ENCODE results near the gene DIDO1. TPM values are rescaled to one million over a fixed set of nuclear protein-coding genes. Genes with fewer than 3 reads are reported as not detected.
A peak's percentile ranks its signal among the peaks of the same experiment; 100 is the strongest.

The DIDO1 gene
- total RNA-seq, 4 donors from 2014 or later = 49.5 to 75.8 (median 66.5) TPM

DNA sequence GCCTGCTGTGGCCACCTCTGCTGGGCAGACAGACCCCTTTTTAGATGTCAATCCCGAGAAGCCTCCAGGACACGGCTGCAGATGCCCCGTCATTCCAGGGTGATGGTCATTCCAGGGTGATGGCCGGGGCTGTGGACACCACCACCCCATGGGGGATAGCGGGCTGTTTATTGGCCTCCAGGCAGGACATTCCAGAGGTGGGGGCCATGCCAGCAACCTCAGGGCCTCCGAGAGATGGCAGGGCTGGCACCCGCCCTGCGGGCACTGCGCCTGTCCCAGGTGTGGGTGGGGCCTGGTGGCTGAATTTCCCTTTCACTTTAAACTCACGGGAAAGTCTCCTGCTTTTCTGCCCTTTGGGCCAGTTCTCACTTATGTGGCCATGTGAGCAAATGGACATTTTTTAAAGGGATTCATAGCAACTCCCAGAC, 94.9 kb downstream of the DIDO1 start:
- WGBS, 2 donors (ENCODE audit: low coverage in 1 of 2) = no CpG with 5 or more reads among the region's 10 CpGs
- Histone ChIP-seq H3K36me3 (peaks cover 0 to 6% of the 10 kb centered on the region in 2 donors), H3K4me1 (peaks cover 0 to 25% (median 9%) of the 10 kb centered on the region in 3 donors), H3K9me3 (no peaks in the 10 kb centered on the region), H3K27me3 (peaks cover 8% of the 10 kb centered on the region), H3K4me3 (no peak overlapping the region), H3K27ac (peak overlapping the region in 3 of 4 donors; percentile 19 to 75 (median 59))
- no peak for ATAC-seq
- TF ChIP-seq, protein P1, sequence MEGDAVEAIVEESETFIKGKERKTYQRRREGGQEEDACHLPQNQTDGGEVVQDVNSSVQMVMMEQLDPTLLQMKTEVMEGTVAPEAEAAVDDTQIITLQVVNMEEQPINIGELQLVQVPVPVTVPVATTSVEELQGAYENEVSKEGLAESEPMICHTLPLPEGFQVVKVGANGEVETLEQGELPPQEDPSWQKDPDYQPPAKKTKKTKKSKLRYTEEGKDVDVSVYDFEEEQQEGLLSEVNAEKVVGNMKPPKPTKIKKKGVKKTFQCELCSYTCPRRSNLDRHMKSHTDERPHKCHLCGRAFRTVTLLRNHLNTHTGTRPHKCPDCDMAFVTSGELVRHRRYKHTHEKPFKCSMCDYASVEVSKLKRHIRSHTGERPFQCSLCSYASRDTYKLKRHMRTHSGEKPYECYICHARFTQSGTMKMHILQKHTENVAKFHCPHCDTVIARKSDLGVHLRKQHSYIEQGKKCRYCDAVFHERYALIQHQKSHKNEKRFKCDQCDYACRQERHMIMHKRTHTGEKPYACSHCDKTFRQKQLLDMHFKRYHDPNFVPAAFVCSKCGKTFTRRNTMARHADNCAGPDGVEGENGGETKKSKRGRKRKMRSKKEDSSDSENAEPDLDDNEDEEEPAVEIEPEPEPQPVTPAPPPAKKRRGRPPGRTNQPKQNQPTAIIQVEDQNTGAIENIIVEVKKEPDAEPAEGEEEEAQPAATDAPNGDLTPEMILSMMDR (IDR thresholded peaks at IDR 0.05) = no peak
- TF ChIP-seq POLR2A (IDR thresholded peaks at IDR 0.05) (no peak), POLR2AphosphoS5 (IDR thresholded peaks at IDR 0.05) (no peak), EP300 (IDR thresholded peaks at IDR 0.05) (no peak)

DNA sequence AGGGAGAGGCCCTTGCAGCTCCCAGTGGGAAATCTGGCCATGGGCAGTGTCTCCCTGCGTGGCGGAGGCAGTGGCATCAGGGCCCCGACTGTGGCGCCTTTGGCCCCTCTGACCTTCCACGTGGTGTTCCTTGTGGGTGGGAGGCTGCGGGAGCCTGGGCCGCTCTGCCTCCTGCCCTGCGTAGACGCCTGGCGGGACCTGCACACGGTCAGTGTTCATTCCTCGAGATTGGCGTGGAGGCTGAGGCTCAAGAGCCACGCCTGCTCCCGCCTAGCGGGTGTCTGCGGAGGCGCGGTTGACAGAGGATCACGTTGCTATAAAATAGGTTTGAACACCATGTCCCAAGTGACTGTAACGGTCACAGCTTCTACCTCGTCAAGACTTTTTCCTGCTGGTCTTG, 95.5 kb downstream of the DIDO1 start:
- 100% methylated on average over 3 of the region's 22 CpGs; no CpG with 5 or more reads in 1 of the 2 donors for WGBS, 2 donors (ENCODE audit: low coverage in 1 of 2)
- TF ChIP-seq POLR2A (IDR thresholded peaks at IDR 0.05) = no peak
- no peak for TF ChIP-seq POLR2AphosphoS5 (IDR thresholded peaks at IDR 0.05)
- no peak for TF ChIP-seq EP300 (IDR thresholded peaks at IDR 0.05)
- TF ChIP-seq, protein P1 (IDR thresholded peaks at IDR 0.05) = no peak
- H3K27me3 ChIP-seq = peaks cover 2% of the 10 kb centered on the region
- H3K4me3 ChIP-seq = no peak overlapping the region
- peaks cover 0 to 25% (median 9%) of the 10 kb centered on the region in 3 donors for H3K4me1 ChIP-seq
- H3K36me3 ChIP-seq = peaks cover 0 to under 1% of the 10 kb centered on the region in 2 donors
- ATAC-seq = no peak
- no peaks in the 10 kb centered on the region for H3K9me3 ChIP-seq
- peak overlapping the region in 3 of 4 donors; percentile 19 to 75 (median 59) for H3K27ac ChIP-seq

GRCh38 chr20:62830251-62830650, 96.1 kb downstream of the DIDO1 start:
- Histone ChIP-seq H3K27me3 (peaks cover 2% of the 10 kb centered on the region), H3K9me3 (no peaks in the 10 kb centered on the region), H3K4me1 (peaks cover 0 to 26% (median 9%) of the 10 kb centered on the region in 3 donors), H3K27ac (peak overlapping the region in 1 of 4 donors; percentile 14), H3K4me3 (no peak overlapping the region), H3K36me3 (no peaks in the 10 kb centered on the region)
- no peak for ATAC-seq
- TF ChIP-seq, protein P1 (IDR thresholded peaks at IDR 0.05) = no peak
- no peak for TF ChIP-seq EP300 (IDR thresholded peaks at IDR 0.05)
- no peak for TF ChIP-seq POLR2A (IDR thresholded peaks at IDR 0.05)
- TF ChIP-seq POLR2AphosphoS5 (IDR thresholded peaks at IDR 0.05) = no peak
- no CpG with 5 or more reads among the region's 14 CpGs for WGBS, 2 donors (ENCODE audit: low coverage in 1 of 2)

- no peak overlapping the region for H3K4me3 ChIP-seq
- peak overlapping the region in 1 of 4 donors; percentile 14 for H3K27ac ChIP-seq
- no peak for ATAC-seq
- peaks cover 0 to 33% (median 12%) of the 10 kb centered on the region in 3 donors for H3K4me1 ChIP-seq
- no CpG with 5 or more reads among the region's 32 CpGs for WGBS, 2 donors (ENCODE audit: low coverage in 1 of 2)
- TF ChIP-seq, protein P1 (IDR thresholded peaks at IDR 0.05) = no peak
- TF ChIP-seq POLR2A (IDR thresholded peaks at IDR 0.05) (no peak), POLR2AphosphoS5 (IDR thresholded peaks at IDR 0.05) (no peak), EP300 (IDR thresholded peaks at IDR 0.05) (no peak)
- H3K27me3 ChIP-seq = peaks cover 4% of the 10 kb centered on the region
- no peaks in the 10 kb centered on the region for H3K9me3 ChIP-seq
- H3K36me3 ChIP-seq = no peaks in the 10 kb centered on the region
These were observed 96.8 kb downstream of the DIDO1 start for GRCh38 chr20:62829231-62830230.
